Breast epithelium (tissue), 4 donors: ENCODE data around the gene CNTD1. TPM values are rescaled to one million over a fixed set of nuclear protein-coding genes. Genes with fewer than 3 reads are reported as not detected.

Source experiments
- DNase-seq, 2 donors: peaks; one replicate each; pipeline ENCODE4 v3.0.0-alpha.2; 2019; ENCODE audit warnings: low spot score in 2 of 2
- H3K27ac ChIP-seq, 2 donors: fragments of 200-600 bp; sonication (generic) in 1 of 2; one replicate each; pipeline ENCODE4 v1.5.1; 2016 to 2019; ENCODE audit warnings: mild to moderate bottlenecking in 1 of 2
- H3K27me3 ChIP-seq, 2 donors: fragments of 200-600 bp; sonication (generic) in 1 of 2; one replicate each; pipeline versions ENCODE4 v1.5.1 to v1.6.0; 2017 to 2019; ENCODE audit warnings: control low read depth in 1 of 2, mild to moderate bottlenecking in 1 of 2
- H3K36me3 ChIP-seq: fragments of 200-600 bp; one replicate; pipeline ENCODE4 v1.5.1; 2019
- H3K4me1 ChIP-seq, 2 donors: fragments of 200-600 bp; sonication (generic); one replicate each; pipeline ENCODE4 v1.5.1; 2016 to 2019; ENCODE audit warnings: control low read depth in 1 of 2
- H3K4me3 ChIP-seq, 3 donors: fragments of 200-600 bp; sonication (generic); 1 replicate in 2 of 3; 2 replicates in 1 of 3; pipeline ENCODE4 v1.5.1; 2016 to 2019; ENCODE audit warnings: mild to moderate bottlenecking in 3 of 3, moderate library complexity in 2 of 3
- H3K9me3 ChIP-seq, 2 donors: fragments of 200-600 bp; sonication (generic) in 1 of 2; one replicate each; pipeline ENCODE4 v1.5.1; 2016 to 2019; ENCODE audit warnings: control low read depth in 1 of 2
- POLR2A ChIP-seq: fragments of 450-650 bp; IDR thresholded peaks from one replicate; pipeline ENCODE4 v1.6.1; 2016; ENCODE audit warnings: antibody characterized with exemption, mild to moderate bottlenecking, moderate library complexity
- POLR2AphosphoS5 ChIP-seq, 3 donors: sonication (generic); formaldehyde crosslinking; IDR thresholded peaks; one replicate each; pipeline ENCODE4 v1.6.1; 2017; ENCODE audit warnings: antibody characterized with exemption in 3 of 3
- intact Hi-C: fragments of 100-400 bp; cut with DNase I; formaldehyde crosslinking; loops from one replicate; pipeline ENCODE4 v1.15.1; 2023; ENCODE audit warnings: low total_unique reads
- total RNA-seq, 3 donors: library from RNA; depleted of rRNA; stranded (reverse); fragments of >200 nt; gene quantifications; one replicate each; pipeline ENCODE4 v1.1.0, GENCODE V29; 2016
- TF ChIP-seq, protein P1 (sequence below), 3 donors: fragments of 450-650 bp; IDR thresholded peaks; one replicate each; pipeline ENCODE4 v1.5.1; 2016 to 2017; ENCODE audit warnings: antibody characterized with exemption in 3 of 3, mild to moderate bottlenecking in 3 of 3, moderate library complexity in 3 of 3

CNTD1 gene
- total RNA-seq, 3 donors from 2014 or later: 0.59 TPM; not detected in 2

DNA sequence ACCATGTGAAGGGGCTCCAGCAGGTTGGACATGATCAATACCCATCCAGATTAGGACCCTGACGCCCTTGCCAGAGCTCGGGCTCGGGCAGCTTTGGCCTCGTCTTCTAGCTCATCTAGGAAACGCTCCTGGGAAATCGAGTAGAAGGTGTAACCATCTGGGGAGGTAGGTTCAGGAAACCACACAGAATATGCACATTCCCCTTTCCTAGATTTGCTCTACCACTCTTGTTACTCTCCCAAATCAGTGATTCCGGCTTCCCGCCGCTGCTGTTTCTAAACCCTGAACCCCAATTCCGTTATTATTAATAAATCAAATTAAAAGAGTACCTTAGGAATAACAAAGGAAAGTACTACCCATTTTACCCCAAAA lies 664 bp upstream of the CNTD1 start:
- Histone ChIP-seq H3K27me3 (no peaks in the 10 kb centered on the region), H3K36me3 (no peaks in the 10 kb centered on the region), H3K4me3 (peak overlapping the region; percentile 71 to 88 (median 75)), H3K27ac (peak overlapping the region; percentile 81), H3K9me3 (no peaks in the 10 kb centered on the region), H3K4me1 (peaks cover 4 to 12% of the 10 kb centered on the region in 2 donors)
- TF ChIP-seq, protein P1, sequence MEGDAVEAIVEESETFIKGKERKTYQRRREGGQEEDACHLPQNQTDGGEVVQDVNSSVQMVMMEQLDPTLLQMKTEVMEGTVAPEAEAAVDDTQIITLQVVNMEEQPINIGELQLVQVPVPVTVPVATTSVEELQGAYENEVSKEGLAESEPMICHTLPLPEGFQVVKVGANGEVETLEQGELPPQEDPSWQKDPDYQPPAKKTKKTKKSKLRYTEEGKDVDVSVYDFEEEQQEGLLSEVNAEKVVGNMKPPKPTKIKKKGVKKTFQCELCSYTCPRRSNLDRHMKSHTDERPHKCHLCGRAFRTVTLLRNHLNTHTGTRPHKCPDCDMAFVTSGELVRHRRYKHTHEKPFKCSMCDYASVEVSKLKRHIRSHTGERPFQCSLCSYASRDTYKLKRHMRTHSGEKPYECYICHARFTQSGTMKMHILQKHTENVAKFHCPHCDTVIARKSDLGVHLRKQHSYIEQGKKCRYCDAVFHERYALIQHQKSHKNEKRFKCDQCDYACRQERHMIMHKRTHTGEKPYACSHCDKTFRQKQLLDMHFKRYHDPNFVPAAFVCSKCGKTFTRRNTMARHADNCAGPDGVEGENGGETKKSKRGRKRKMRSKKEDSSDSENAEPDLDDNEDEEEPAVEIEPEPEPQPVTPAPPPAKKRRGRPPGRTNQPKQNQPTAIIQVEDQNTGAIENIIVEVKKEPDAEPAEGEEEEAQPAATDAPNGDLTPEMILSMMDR (IDR thresholded peaks at IDR 0.05): no peak
- no peak for TF ChIP-seq POLR2AphosphoS5 (IDR thresholded peaks at IDR 0.05)
- no peak for TF ChIP-seq POLR2A
- intact Hi-C loops: no loop called here
- no peak for DNase-seq

DNA sequence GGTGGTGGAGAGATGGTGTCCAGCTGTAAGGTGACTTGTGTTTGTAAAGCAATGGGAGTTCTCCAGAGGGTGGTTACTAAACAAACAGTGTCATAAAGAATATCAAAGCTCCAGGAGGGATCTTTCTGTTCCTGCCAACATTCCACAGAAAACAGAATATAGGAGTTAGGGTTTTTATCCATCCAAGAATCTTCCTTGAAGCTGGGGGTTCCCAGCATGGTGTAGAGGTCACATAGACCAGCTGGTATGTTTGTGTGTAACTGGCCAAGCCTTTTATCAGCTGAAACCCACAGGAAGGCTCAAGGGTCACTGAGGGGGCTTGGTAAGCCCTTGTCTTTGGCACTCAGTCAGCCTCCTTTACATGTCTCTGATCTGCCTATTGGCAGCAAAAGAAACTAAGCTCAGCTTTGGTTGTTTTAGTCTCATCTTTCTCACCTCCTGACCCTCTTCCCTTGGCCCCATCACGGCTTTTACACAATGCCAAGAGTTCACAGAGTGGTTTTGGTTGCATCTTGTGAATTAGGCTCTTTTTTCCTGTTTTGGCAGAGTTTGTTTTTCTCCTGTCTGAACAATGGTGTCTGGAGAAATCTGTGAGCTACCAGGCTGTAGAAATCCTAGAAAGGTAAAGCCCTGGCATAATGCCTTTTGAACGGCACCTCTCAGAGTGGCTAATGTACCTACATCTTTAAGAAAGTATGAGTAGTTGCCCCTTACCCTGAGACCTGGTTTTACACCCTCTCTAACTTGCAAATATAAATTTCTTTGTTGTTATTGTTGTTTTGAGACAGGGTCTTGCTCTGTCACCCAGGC lies 4.6 kb downstream of the CNTD1 start:
- TF ChIP-seq, protein P1 (IDR thresholded peaks at IDR 0.05): no peak
- DNase-seq: no peak
- Histone ChIP-seq H3K27ac (peak overlapping the region; percentile 83 to 85), H3K36me3 (no peaks in the 10 kb centered on the region), H3K9me3 (no peaks in the 10 kb centered on the region), H3K27me3 (no peaks in the 10 kb centered on the region), H3K4me3 (no peak overlapping the region), H3K4me1 (no peaks in the 10 kb centered on the region)
- intact Hi-C loops: no loop called here

DNA sequence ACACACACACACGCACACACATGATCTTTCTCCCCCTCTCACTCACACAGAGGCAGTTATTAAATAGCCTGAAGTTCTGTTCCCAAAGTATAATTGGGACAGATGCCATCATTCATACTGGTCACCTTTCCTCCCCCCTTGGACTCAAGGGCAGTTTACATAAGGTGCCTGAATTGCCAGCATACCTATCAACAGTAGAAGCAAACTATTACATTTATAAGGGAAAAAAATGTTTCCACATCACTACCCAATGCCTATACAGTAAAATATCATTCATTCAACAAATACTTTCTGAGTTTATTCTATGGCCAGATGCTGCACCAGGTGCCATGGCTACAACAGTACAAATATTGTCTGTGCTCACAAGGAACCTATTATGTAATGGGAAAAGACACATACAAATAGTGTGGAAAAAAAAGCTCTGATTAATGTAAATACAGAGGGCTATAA lies 6.3 kb downstream of the CNTD1 start:
- H3K9me3 ChIP-seq: no peaks in the 10 kb centered on the region

DNA sequence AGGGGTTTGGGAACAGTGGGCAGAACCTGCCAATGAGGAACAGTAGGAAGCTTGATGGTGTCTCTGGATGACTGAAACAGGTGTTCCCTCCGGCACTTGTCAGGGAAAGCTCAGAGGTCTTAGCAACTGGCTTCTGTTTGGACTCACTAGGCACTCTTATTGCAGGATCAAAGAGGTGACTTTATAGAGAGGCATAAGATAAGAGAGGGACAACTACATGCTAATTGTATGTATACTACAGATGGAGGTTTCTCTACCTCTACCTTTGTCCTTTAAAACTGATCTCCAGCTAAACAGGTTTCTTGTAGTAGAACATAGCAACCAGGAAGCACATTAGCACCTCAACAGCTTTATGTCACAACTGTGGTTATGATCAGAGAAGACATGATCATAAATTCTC lies 7.6 kb downstream of the CNTD1 start:
- peaks cover 4% of the 10 kb centered on the region for H3K36me3 ChIP-seq
- H3K4me3 ChIP-seq: no peak overlapping the region
- intact Hi-C loops: no loop called here
- no peaks in the 10 kb centered on the region for H3K27me3 ChIP-seq
- H3K9me3 ChIP-seq: no peaks in the 10 kb centered on the region
- H3K27ac ChIP-seq: no peak overlapping the region
- H3K4me1 ChIP-seq: no peaks in the 10 kb centered on the region
- no peak for TF ChIP-seq POLR2A
- TF ChIP-seq POLR2AphosphoS5 (IDR thresholded peaks at IDR 0.05): no peak
- TF ChIP-seq, protein P1 (IDR thresholded peaks at IDR 0.05): no peak
- no peak for DNase-seq

More for the DNA sequence above, 6.3 kb downstream of the CNTD1 start:
- H3K4me3 ChIP-seq: no peak overlapping the region
- TF ChIP-seq, protein P1 (IDR thresholded peaks at IDR 0.05): no peak
- TF ChIP-seq POLR2A (no peak), POLR2AphosphoS5 (IDR thresholded peaks at IDR 0.05) (peak in 1 of 3 donors; percentile 53)
- intact Hi-C loops: no loop called here
- no peaks in the 10 kb centered on the region for H3K36me3 ChIP-seq
- H3K27ac ChIP-seq: peak overlapping the region; percentile 83 to 85
- H3K4me1 ChIP-seq: no peaks in the 10 kb centered on the region
- no peaks in the 10 kb centered on the region for H3K27me3 ChIP-seq
- no peak for DNase-seq

DNA sequence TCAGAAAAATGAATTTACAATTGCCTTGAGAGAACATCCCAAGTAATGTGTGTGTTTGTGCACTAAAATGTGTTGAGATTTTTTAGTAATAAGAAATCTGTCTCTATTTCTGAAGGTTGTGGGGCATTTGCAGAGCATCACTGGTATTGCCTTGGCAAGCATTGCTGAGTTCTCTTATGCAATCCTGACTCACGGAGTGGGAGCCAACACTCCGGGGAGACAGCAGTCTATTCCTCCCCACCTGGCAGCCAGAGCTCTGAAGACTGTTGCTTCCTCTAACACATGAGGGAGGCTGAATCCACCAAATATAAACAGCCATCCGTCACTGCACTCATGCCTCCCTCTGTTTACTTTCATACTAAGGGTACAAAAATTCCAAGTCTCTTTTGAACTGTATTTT lies 10.6 kb downstream of the CNTD1 start:
- Histone ChIP-seq H3K4me3 (no peak overlapping the region), H3K36me3 (peaks cover 4% of the 10 kb centered on the region), H3K27me3 (no peaks in the 10 kb centered on the region), H3K9me3 (no peaks in the 10 kb centered on the region), H3K4me1 (no peaks in the 10 kb centered on the region), H3K27ac (no peak overlapping the region)
- peak in 1 of 2 donors; percentile 37 for DNase-seq
- intact Hi-C loops: no loop called here
- TF ChIP-seq POLR2AphosphoS5 (IDR thresholded peaks at IDR 0.05): no peak
- TF ChIP-seq, protein P1 (IDR thresholded peaks at IDR 0.05): no peak
- no peak for TF ChIP-seq POLR2A
